ENCODE measurements around the gene PTPRM.

DNA sequence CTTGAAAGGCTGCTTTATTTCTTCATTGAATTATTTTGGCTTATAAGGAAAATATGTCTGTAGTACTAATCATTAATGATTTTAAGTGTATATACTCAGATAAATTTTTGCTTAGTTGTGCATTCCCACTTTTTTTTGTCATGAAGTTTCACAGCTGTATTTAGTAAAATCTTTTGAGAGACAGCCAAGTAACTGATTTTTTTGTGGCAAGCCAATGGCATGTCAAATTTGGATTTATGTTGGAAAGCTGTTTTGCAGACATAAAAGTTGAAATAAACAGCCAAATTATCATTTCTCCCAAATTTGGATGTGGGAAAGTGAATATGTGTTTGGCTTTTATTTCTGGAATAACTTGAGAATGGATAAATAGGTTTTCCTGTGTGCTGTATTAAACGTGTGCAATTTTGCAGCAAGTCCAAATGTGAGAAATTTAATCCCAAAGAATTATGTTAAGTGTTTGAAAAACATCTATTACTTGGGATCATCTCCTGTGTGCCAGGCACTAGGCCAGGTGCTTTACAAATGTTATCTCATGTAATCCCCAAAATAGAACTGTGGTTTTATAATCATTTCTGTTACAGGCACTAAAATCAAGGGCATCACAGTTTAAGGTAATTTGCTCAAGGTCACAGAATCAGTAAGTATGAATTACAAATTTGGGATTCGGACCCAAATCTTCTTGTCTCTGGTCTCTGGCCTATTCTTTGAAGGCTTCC lies 160.4 kb downstream of the PTPRM start:
- TF ChIP-seq, protein P1, sequence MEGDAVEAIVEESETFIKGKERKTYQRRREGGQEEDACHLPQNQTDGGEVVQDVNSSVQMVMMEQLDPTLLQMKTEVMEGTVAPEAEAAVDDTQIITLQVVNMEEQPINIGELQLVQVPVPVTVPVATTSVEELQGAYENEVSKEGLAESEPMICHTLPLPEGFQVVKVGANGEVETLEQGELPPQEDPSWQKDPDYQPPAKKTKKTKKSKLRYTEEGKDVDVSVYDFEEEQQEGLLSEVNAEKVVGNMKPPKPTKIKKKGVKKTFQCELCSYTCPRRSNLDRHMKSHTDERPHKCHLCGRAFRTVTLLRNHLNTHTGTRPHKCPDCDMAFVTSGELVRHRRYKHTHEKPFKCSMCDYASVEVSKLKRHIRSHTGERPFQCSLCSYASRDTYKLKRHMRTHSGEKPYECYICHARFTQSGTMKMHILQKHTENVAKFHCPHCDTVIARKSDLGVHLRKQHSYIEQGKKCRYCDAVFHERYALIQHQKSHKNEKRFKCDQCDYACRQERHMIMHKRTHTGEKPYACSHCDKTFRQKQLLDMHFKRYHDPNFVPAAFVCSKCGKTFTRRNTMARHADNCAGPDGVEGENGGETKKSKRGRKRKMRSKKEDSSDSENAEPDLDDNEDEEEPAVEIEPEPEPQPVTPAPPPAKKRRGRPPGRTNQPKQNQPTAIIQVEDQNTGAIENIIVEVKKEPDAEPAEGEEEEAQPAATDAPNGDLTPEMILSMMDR (conservative IDR thresholded peaks at IDR 0.05; ENCODE audit: low read depth, low read length): no peak
- no peak for TF ChIP-seq EZH2 (IDR thresholded peaks at IDR 0.05; ENCODE audit: low read length, unreplicated experiment)
- TF ChIP-seq EZH2phosphoT487 (IDR thresholded peaks at IDR 0.05; ENCODE audit: borderline replicate concordance, low read length): no peak
